DMS 273 treated with DMSO at 0.1 percent for 48 hours (cell line): ENCODE data around the gene ADGRL3.
A peak's percentile ranks its signal among the peaks of the same experiment; 100 is the strongest.
"Not testable (repeated sequence)": the region's sequence is repeated elsewhere in the genome, so short reads cannot be mapped to it uniquely, and the experiment has no call there.

Experiments
- DNase-seq: peaks from one replicate; lab custom pipeline; 2025; lab: John Stamatoyannopoulos, UW

ADGRL3 gene

GRCh38 chr4:61646746-61647350, 446.7 kb downstream of the ADGRL3 start:
- not testable (repeated sequence) for DNase-seq

GRCh38 chr4:61648264-61648663, 448.1 kb downstream of the ADGRL3 start:
- DNase-seq: no peak

GRCh38 chr4:61657016-61657415, 456.9 kb downstream of the ADGRL3 start:
- DNase-seq: no peak

- DNase-seq: no peak
Observed at GRCh38 chr4:61661960-61662359, 461.8 kb downstream of the ADGRL3 start.

- no peak for DNase-seq
Observed at GRCh38 chr4:61662362-61662761, 462.2 kb downstream of the ADGRL3 start.

- DNase-seq: no peak
Observed at GRCh38 chr4:61663310-61663709, 463.2 kb downstream of the ADGRL3 start.

GRCh38 chr4:61665649-61666048, 465.5 kb downstream of the ADGRL3 start:
- no peak for DNase-seq

GRCh38 chr4:61666244-61666643, 466.1 kb downstream of the ADGRL3 start:
- no peak for DNase-seq

GRCh38 chr4:61671599-61671998, 471.5 kb downstream of the ADGRL3 start:
- no peak for DNase-seq

GRCh38 chr4:61675464-61675863, 475.3 kb downstream of the ADGRL3 start:
- no peak for DNase-seq

GRCh38 chr4:61678297-61678696, 478.2 kb downstream of the ADGRL3 start:
- DNase-seq: no peak

- DNase-seq: no peak
Observed at GRCh38 chr4:61693520-61693919, 493.4 kb downstream of the ADGRL3 start.

- no peak for DNase-seq
Observed at GRCh38 chr4:61714387-61714911, 514.3 kb downstream of the ADGRL3 start.

GRCh38 chr4:61716426-61716825, 516.3 kb downstream of the ADGRL3 start:
- no peak for DNase-seq

- no peak for DNase-seq
Observed at GRCh38 chr4:61723492-61723891, 523.4 kb downstream of the ADGRL3 start.

- DNase-seq: no peak
Observed at GRCh38 chr4:61727286-61727685, 527.2 kb downstream of the ADGRL3 start.

- no peak for DNase-seq
Observed at GRCh38 chr4:61734409-61734808, 534.3 kb downstream of the ADGRL3 start.

- DNase-seq: no peak
Observed at GRCh38 chr4:61739887-61740286, 539.8 kb downstream of the ADGRL3 start.

GRCh38 chr4:61740886-61741285, 540.8 kb downstream of the ADGRL3 start:
- no peak for DNase-seq

- peak; percentile 65 for DNase-seq
Observed at GRCh38 chr4:61741327-61742096, 541.4 kb downstream of the ADGRL3 start.

- no peak for DNase-seq
Observed at GRCh38 chr4:61750810-61751209, 550.7 kb downstream of the ADGRL3 start.

GRCh38 chr4:61752617-61753016, 552.5 kb downstream of the ADGRL3 start:
- DNase-seq: no peak

GRCh38 chr4:61753739-61754138, 553.6 kb downstream of the ADGRL3 start:
- DNase-seq: no peak
